Measurements from ENCODE around the gene PDLIM7.
"Not testable (repeated sequence)": the region's sequence is repeated elsewhere in the genome, so short reads cannot be mapped to it uniquely, and the experiment has no call there.

Gene PDLIM7

GRCh38 chr5:177492841-177493240, 4.6 kb downstream of the PDLIM7 start:
- DNase-seq: no peak

GRCh38 chr5:177491983-177492746, 5.2 kb downstream of the PDLIM7 start:
- no peak for DNase-seq

GRCh38 chr5:177491429-177491945, 5.9 kb downstream of the PDLIM7 start:
- no peak for DNase-seq

GRCh38 chr5:177490992-177491391, 6.4 kb downstream of the PDLIM7 start:
- no peak for DNase-seq

GRCh38 chr5:177490311-177490991, 7.0 kb downstream of the PDLIM7 start:
- peak in 14 of 58 donors; percentile 10 to 58 (median 25) for DNase-seq

- DNase-seq: no peak
These were observed 8.2 kb downstream of the PDLIM7 start for GRCh38 chr5:177489119-177489716.

GRCh38 chr5:177487975-177488374, 9.4 kb downstream of the PDLIM7 start:
- no peak for DNase-seq

GRCh38 chr5:177487144-177487543, 10.3 kb downstream of the PDLIM7 start:
- DNase-seq: no peak

GRCh38 chr5:177486256-177486655, 11.1 kb downstream of the PDLIM7 start:
- no peak for DNase-seq

- not testable (repeated sequence) for DNase-seq
These were observed 11.7 kb downstream of the PDLIM7 start for GRCh38 chr5:177485753-177486152.

- no peak for DNase-seq
These were observed 12.4 kb downstream of the PDLIM7 start for GRCh38 chr5:177484902-177485549.

- no peak for DNase-seq
These were observed 13.2 kb downstream of the PDLIM7 start for GRCh38 chr5:177483994-177484901.

- DNase-seq: no peak
These were observed 14.4 kb downstream of the PDLIM7 start for GRCh38 chr5:177483042-177483441.

- DNase-seq: no peak
These were observed 15.0 kb downstream of the PDLIM7 start for GRCh38 chr5:177482359-177482795.

GRCh38 chr5:177479774-177480173, 17.6 kb downstream of the PDLIM7 start:
- DNase-seq: peak in 1 of 58 donors; percentile 23

GRCh38 chr5:177478711-177479646, 18.4 kb downstream of the PDLIM7 start:
- DNase-seq: peak in 10 of 58 donors; percentile 10 to 42 (median 16)

- DNase-seq: no peak
These were observed 19.5 kb downstream of the PDLIM7 start for GRCh38 chr5:177477701-177478477.

GRCh38 chr5:177476531-177477233, 20.7 kb downstream of the PDLIM7 start:
- no peak for DNase-seq
